HepG2 (cell line): Measurements from ENCODE around the gene FOCAD. TPM values are rescaled to one million over a fixed set of nuclear protein-coding genes. Genes with fewer than 3 reads are reported as not detected.

Source experiments
- ATAC-seq: fragments of 200-7000 bp; cut with Tn5 transposase; 3 replicates; pipeline ENCODE4 v1.9.1; 2020; ENCODE audit warnings: mild to moderate bottlenecking, moderate library complexity
- BruUV-seq: library from RNA; stranded (reverse); fragments of 400-500 nt; replicated peaks from 2 replicates; lab custom pipeline; 2021; lab: Mats Ljungman, UMichigan
- CTCF ChIA-PET: fragments of 300-600 bp; formaldehyde crosslinking; extraction: SDS; loops from one replicate; lab custom pipeline; 2021; ENCODE audit warnings: low total read pairs, inconsistent platforms, low intra/inter-chr PET ratio; lab: Yijun Ruan, JAX
- POLR2A ChIA-PET: fragments of 350-600 bp; sonication (Branson Sonifier 250); formaldehyde crosslinking; loops from one replicate; lab custom pipeline; 2020; ENCODE audit warnings: antibody characterized with exemption, inconsistent platforms; lab: Yijun Ruan, JAX
- DNase-seq: peaks from one replicate; pipeline ENCODE4 v3.0.0-alpha.2; 2015; ENCODE audit warnings: low spot score
- FAIRE-seq: peaks from 3 replicates; lab custom pipeline; 2011; peaks lifted over from hg19 to GRCh38; lab: Jason Lieb, UNC
- H2AFZ ChIP-seq: one replicate; pipeline ENCODE4 v1.6.1; 2011; ENCODE audit warnings: low read length, inconsistent platforms
- H3K27ac ChIP-seq: fragments of 300-600 bp; 3 replicates; pipeline ENCODE4 v1.8.0; 2011; ENCODE audit warnings: mixed run types, mild to moderate bottlenecking, mixed read lengths, low read length, inconsistent platforms; ENCODE audit not compliant: insufficient read depth; ENCODE audit errors: extremely low read length
- H3K27me3 ChIP-seq, 2 experiments: fragments of 200-600 bp in 1 of 2; 2 replicates in 1 of 2; 3 replicates in 1 of 2; pipeline versions ENCODE4 v1.6.0 to v1.8.0; 2011; ENCODE audit warnings: low read length in 2 of 2, mild to moderate bottlenecking in 2 of 2, moderate library complexity in 2 of 2, inconsistent platforms in 1 of 2; ENCODE audit not compliant: insufficient read depth in 2 of 2, control insufficient read depth in 1 of 2
- H3K36me3 ChIP-seq, 2 experiments: fragments of 200-600 bp in 1 of 2; replicated peaks in 1 of 2; 2 replicates in 1 of 2; 3 replicates in 1 of 2; pipeline versions ENCODE4 v1.5.1 to v1.8.0; 2011; ENCODE audit warnings: low read length in 2 of 2, inconsistent platforms in 1 of 2; ENCODE audit not compliant: insufficient read depth in 2 of 2, control insufficient read depth in 1 of 2
- H3K4me1 ChIP-seq: 2 replicates; pipeline ENCODE4 v1.5.1; 2012; ENCODE audit warnings: low read length, inconsistent platforms; ENCODE audit not compliant: insufficient read depth
- H3K4me2 ChIP-seq: 2 replicates; pipeline ENCODE4 v1.6.0; 2011; ENCODE audit warnings: low read depth, low read length, inconsistent platforms
- H3K4me3 ChIP-seq, 3 experiments: fragments of 200-600 bp in 1 of 3; sonication (generic), shearing (Covaris generic) in 1 of 3; replicated peaks in 1 of 3; 2 replicates each; pipeline ENCODE4 v1.5.1; 2011 to 2016; ENCODE audit warnings: low read length in 3 of 3, inconsistent platforms in 2 of 3, low read depth in 2 of 3, mild to moderate bottlenecking in 2 of 3, control low read depth in 1 of 3, mixed read lengths in 1 of 3; ENCODE audit not compliant: insufficient read depth in 1 of 3
- H3K79me2 ChIP-seq: one replicate; pipeline ENCODE4 v1.6.1; 2011; ENCODE audit warnings: low read length, inconsistent platforms; ENCODE audit not compliant: insufficient read depth
- H3K9ac ChIP-seq: 2 replicates; pipeline ENCODE4 v1.6.0; 2011; ENCODE audit warnings: mild to moderate bottlenecking, low read depth, low read length, inconsistent platforms; ENCODE audit not compliant: insufficient read depth
- H3K9me3 ChIP-seq: 2 replicates; pipeline ENCODE4 v1.5.1; 2012; ENCODE audit warnings: mild to moderate bottlenecking, low read length
- H4K20me1 ChIP-seq: 2 replicates; pipeline ENCODE4 v1.6.0; 2011; ENCODE audit warnings: inconsistent platforms, mild to moderate bottlenecking, low read length, moderate library complexity; ENCODE audit not compliant: insufficient read depth
- BRCA1 ChIP-seq: sonication (generic); formaldehyde crosslinking; IDR thresholded peaks from 2 replicates; pipeline ENCODE4 v1.4.0; 2020; ENCODE audit warnings: missing genetic modification reagents
- RBM39 ChIP-seq: fragments of 200-400 bp; formaldehyde crosslinking; IDR thresholded peaks from one replicate; pipeline ENCODE4 v1.6.1; 2018; ENCODE audit warnings: antibody characterized with exemption, mild to moderate bottlenecking, low read depth, low read length; ENCODE audit not compliant: poor library complexity, severe bottlenecking
- RFX1 ChIP-seq: fragments of 450-650 bp; IDR thresholded peaks from 2 replicates; pipeline ENCODE4 v1.6.1; 2017
- TCF7 ChIP-seq: sonication (generic); IDR thresholded peaks from 2 replicates; pipeline ENCODE4 v1.6.1; 2016; ENCODE audit warnings: antibody characterized with exemption, low read depth
- TERF1 ChIP-seq: sonication (generic); formaldehyde crosslinking; IDR thresholded peaks from 2 replicates; pipeline ENCODE4 v1.8.0; 2022; ENCODE audit warnings: mild to moderate bottlenecking, missing genetic modification reagents, moderate library complexity
- ZNF276 ChIP-seq: sonication (generic); formaldehyde crosslinking; IDR thresholded peaks from 2 replicates; pipeline ENCODE4 v1.4.0; 2020; ENCODE audit warnings: mild to moderate bottlenecking, low read depth, missing genetic modification reagents
- WGBS: methylation state at CpG from one replicate; pipeline ENCODE4 v1.1.6; 2017; ENCODE audit warnings: low lambda C conversion rate; 5-methylcytosine and 5-hydroxymethylcytosine counted together
- in situ Hi-C: cut with HindIII; loops from 2 replicates; pipeline ENCODE4 v1.10.0; 2017; ENCODE audit warnings: low pct_unique_long_range_greater_than_20kb; ENCODE audit not compliant: extremely low pct_ligation_motif_present
- intact Hi-C: fragments of 100-400 bp; cut with micrococcal nuclease; formaldehyde crosslinking; loops from one replicate; pipeline ENCODE4 v1.10.0; 2022; ENCODE audit not compliant: unreplicated experiment
- polyA plus RNA-seq, 8 experiments: library from polyadenylated mRNA; depleted of rRNA in 3 of 8; stranded (reverse) in 7 of 8; unstranded in 1 of 8; fragments of >200 nt; fragmentation: Illumina TruSeq in 4 of 8; extraction: Trizol in 4 of 8; gene quantifications; 2 replicates each; pipeline versions ENCODE4 v1.2.1 to v1.2.3, GENCODE V29; 2011 to 2016; ENCODE audit warnings: low read depth in 4 of 8, missing spikeins in 1 of 8, mixed read lengths in 1 of 8; ENCODE audit not compliant: insufficient read depth in 1 of 8
- total RNA-seq, 5 experiments: library from RNA; depleted of rRNA; stranded (reverse); fragments of >200 nt; fragmentation: Illumina TruSeq; extraction: Trizol; gene quantifications; 2 replicates each; pipeline ENCODE4 v1.2.3, GENCODE V29; 2016; ENCODE audit warnings: low read depth in 1 of 5
- TF ChIP-seq, protein P1 (sequence below): sonication (generic); formaldehyde crosslinking; IDR thresholded peaks from 2 replicates; pipeline ENCODE4 v1.5.1; 2020; ENCODE audit warnings: missing genetic modification reagents, mild to moderate bottlenecking, borderline replicate concordance

The FOCAD gene
- total and polyA plus RNA-seq, 2 of the 13 experiments (the other 11 are each of a cell fraction or from before 2014, with no cell fraction given): 18.0 to 31.1 TPM

DNA sequence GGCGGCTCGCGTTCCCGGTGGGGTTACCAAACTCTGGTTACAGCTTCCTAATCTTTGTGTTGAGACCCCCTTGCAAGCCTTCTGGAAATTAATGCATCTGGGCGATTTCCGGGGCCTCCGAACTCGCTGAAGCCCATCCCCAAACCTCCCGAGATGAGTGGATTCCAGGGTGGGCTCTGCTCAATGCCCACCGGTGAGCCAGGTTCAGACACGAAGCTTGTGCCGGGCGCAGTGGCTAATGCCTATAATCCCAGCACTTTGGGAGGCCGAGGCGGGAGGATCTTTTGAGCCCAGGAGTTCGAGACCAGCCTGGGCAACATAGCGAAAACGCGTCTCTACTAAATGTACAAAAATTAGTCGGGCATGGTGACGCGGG, 347.7 kb downstream of the FOCAD start:
- no peaks in the 10 kb centered on the region for H4K20me1 ChIP-seq
- no peak overlapping the region for H3K9ac ChIP-seq
- no peak for DNase-seq
- CTCF ChIA-PET: no interaction called here
- no peak overlapping the region for H3K4me2 ChIP-seq
- no peaks in the 10 kb centered on the region for H3K36me3 ChIP-seq
- H3K9me3 ChIP-seq: no peaks in the 10 kb centered on the region
- TF ChIP-seq TERF1 (CRISPR knock-in tag): no peak
- TF ChIP-seq, all 625 proteins: peak for 0
- no peak overlapping the region for H2AFZ ChIP-seq
- H3K4me1 ChIP-seq: no peaks in the 10 kb centered on the region
- intact Hi-C loops (no loop called here), in situ Hi-C loops (no loop called here)
- no peaks in the 10 kb centered on the region for H3K79me2 ChIP-seq
- no peak for FAIRE-seq
- WGBS: 76% methylated on average over 22 of the region's 22 CpGs
- BruUV-seq: no TSS peak
- no peak for ATAC-seq
- POLR2A ChIA-PET: no interaction called here
- no peak overlapping the region for H3K27ac ChIP-seq
- H3K27me3 ChIP-seq: no peaks in the 10 kb centered on the region
- no peak overlapping the region for H3K4me3 ChIP-seq

GRCh38 chr9:21037278-21037677, 353.2 kb downstream of the FOCAD start:
- no peak overlapping the region for H2AFZ ChIP-seq
- no peak for TF ChIP-seq TCF7
- TF ChIP-seq, protein P1, sequence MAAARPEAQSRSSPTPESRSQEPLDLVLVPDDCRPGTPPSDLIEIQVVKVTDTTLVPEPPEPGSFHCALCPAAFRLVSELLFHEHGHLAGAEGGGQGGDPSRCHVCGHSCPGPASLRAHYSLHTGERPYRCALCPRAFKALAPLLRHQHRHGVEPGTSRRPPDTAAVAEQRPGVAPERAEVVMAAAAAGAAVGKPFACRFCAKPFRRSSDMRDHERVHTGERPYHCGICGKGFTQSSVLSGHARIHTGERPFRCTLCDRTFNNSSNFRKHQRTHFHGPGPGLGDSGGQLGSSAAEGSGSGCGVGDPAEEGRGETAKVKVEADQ (CRISPR knock-in tag): no peak
- TF ChIP-seq BRCA1: no peak
- TF ChIP-seq RBM39: no peak
- no peak for TF ChIP-seq ZNF276
- TF ChIP-seq RFX1: no peak
- H3K4me3 ChIP-seq: no peak overlapping the region
- no TSS peak for BruUV-seq
- no peak overlapping the region for H3K9ac ChIP-seq
- H3K36me3 ChIP-seq: no peaks in the 10 kb centered on the region
- H3K9me3 ChIP-seq: no peaks in the 10 kb centered on the region
- no peaks in the 10 kb centered on the region for H3K27me3 ChIP-seq
- in situ Hi-C loops (no loop called here), intact Hi-C loops (no loop called here)
- 48% methylated on average over 2 of the region's 2 CpGs for WGBS
- no peaks in the 10 kb centered on the region for H3K4me1 ChIP-seq
- POLR2A ChIA-PET: no interaction called here
- FAIRE-seq (no peak), DNase-seq (no peak), ATAC-seq (no peak)
- H3K27ac ChIP-seq: no peak overlapping the region
- CTCF ChIA-PET: no interaction called here
- H4K20me1 ChIP-seq: no peaks in the 10 kb centered on the region
- H3K79me2 ChIP-seq: no peaks in the 10 kb centered on the region
- no peak overlapping the region for H3K4me2 ChIP-seq
